ENCODE results near the gene ST3GAL5.

DNA sequence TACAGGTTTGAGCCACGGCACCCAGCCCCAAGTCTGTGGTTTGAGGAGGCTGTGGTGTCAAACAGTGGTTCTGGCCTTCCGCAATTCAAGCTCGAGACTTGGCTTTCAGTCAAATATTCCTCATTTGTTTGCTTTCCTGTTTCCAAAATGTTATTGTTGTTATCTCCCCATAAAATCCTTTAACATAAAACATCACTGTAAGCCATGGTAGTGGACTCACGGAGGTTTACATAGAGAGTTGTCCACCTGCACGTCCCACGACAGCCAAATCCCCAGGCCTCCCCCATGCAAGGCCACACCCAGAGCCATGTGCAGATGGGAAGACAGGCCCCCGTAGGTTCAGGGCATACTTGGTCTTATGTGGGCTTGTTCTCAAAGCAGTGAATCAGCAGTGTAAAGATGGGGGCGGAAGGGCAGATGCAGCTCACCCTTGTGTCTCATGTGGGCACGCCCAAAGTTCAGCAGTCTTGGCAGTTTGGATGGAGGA lies 18.9 kb upstream of the ST3GAL5 start:
- TF ChIP-seq, protein P1, sequence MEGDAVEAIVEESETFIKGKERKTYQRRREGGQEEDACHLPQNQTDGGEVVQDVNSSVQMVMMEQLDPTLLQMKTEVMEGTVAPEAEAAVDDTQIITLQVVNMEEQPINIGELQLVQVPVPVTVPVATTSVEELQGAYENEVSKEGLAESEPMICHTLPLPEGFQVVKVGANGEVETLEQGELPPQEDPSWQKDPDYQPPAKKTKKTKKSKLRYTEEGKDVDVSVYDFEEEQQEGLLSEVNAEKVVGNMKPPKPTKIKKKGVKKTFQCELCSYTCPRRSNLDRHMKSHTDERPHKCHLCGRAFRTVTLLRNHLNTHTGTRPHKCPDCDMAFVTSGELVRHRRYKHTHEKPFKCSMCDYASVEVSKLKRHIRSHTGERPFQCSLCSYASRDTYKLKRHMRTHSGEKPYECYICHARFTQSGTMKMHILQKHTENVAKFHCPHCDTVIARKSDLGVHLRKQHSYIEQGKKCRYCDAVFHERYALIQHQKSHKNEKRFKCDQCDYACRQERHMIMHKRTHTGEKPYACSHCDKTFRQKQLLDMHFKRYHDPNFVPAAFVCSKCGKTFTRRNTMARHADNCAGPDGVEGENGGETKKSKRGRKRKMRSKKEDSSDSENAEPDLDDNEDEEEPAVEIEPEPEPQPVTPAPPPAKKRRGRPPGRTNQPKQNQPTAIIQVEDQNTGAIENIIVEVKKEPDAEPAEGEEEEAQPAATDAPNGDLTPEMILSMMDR (IDR thresholded peaks at IDR 0.05; ENCODE audit: borderline replicate concordance, extremely low read depth, low read length, poor library complexity, severe bottlenecking), result no peak
- no peak for TF ChIP-seq EZH2 (IDR thresholded peaks at IDR 0.05; ENCODE audit: borderline replicate concordance, low read depth, low read length, severe bottlenecking)
